ENCODE data around the gene SPATA2L. TPM values are rescaled to one million over a fixed set of nuclear protein-coding genes. Genes with fewer than 3 reads are reported as not detected.
A peak's percentile ranks its signal among the peaks of the same experiment; 100 is the strongest.

SPATA2L gene
- total and polyA plus RNA-seq, 2 of the 13 experiments (the other 11 are each of a cell fraction or from before 2014, with no cell fraction given): 9.1 to 20.7 TPM

DNA sequence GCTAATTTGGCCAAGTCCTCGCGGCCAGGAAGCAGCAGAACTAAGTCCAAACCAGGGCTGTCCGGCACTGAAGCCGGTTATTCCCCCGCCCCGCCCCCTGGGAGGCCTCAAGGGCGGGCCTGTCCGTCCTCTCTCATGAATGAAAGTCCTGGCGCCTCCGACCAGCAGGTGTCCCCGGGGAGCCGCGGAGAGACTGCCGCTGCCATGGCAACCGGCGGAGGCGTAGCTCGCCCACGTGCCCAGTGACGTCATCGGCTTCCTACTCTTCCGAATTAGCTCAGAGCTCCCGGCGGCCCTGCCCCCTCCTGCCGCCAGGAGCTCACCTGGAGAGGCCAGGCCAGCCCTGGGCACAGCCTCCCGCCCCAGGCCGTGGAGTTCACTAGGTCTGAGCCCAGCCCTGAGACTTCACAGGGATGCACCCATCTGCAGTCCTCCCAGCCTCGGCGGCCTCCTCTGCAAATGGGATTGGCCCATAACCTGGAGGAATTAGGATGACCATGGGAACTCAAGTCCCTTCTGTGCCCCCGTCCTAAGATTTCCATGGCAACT lies 1.3 kb downstream of the SPATA2L start (continued):
- TF ChIP-seq NAIF1 (CRISPR knock-in tag; IDR thresholded peaks at IDR 0.05; ENCODE audit: borderline replicate concordance) (no peak), NFRKB (IDR thresholded peaks at IDR 0.05) (no peak), TFDP1 (CRISPR knock-in tag; IDR thresholded peaks at IDR 0.05; ENCODE audit: borderline replicate concordance) (peak; percentile 54; the same call in 1 of the 2 replicates), PCBP1 (IDR thresholded peaks at IDR 0.05; ENCODE audit: borderline replicate concordance, low read depth, low read length) (peak; percentile 71; the same call in 1 of the 2 replicates), ZBTB7B (CRISPR knock-in tag; IDR thresholded peaks at IDR 0.05) (no peak; the same call in 1 of the 2 replicates), MTA1 (CRISPR knock-in tag; IDR thresholded peaks at IDR 0.05; ENCODE audit: borderline replicate concordance) (0 out of 2 replicates have a peak, but pooled peaks have one; percentile 20), NFIC (IDR thresholded peaks at IDR 0.05; ENCODE audit: low read length) (no peak), SOX6 (IDR thresholded peaks at IDR 0.05) (no peak), SOX6 (CRISPR knock-in tag; IDR thresholded peaks at IDR 0.05) (peak; percentile 57), BRD4 (CRISPR knock-in tag; IDR thresholded peaks at IDR 0.05) (no peak), ZNF138 (CRISPR knock-in tag; IDR thresholded peaks at IDR 0.05; ENCODE audit: low read depth) (no peak; the same call in 1 of the 2 replicates), FOSL2 (CRISPR knock-in tag; IDR thresholded peaks at IDR 0.05) (peak; percentile 84), SIN3B (IDR thresholded peaks at IDR 0.05; ENCODE audit: low read length) (peak; percentile 57; the same call in 1 of the 2 replicates), ZFAT (CRISPR knock-in tag; conservative IDR thresholded peaks at IDR 0.05) (no peak), CAMTA2 (CRISPR knock-in tag; IDR thresholded peaks at IDR 0.05; ENCODE audit: borderline replicate concordance) (no peak), ZNF768 (CRISPR knock-in tag; IDR thresholded peaks at IDR 0.05) (no peak), ZNF225 (CRISPR knock-in tag; IDR thresholded peaks at IDR 0.05) (peak; percentile 29; the same call in 1 of the 2 replicates), STAT5B (CRISPR knock-in tag; IDR thresholded peaks at IDR 0.05) (no peak), SMYD3 (CRISPR knock-in tag; IDR thresholded peaks at IDR 0.05) (no peak), SALL1 (CRISPR knock-in tag; IDR thresholded peaks at IDR 0.05) (peak; percentile 75), GATAD1 (CRISPR knock-in tag; IDR thresholded peaks at IDR 0.05) (peak; percentile 72), ZNF160 (CRISPR knock-in tag; IDR thresholded peaks at IDR 0.05) (0 out of 2 replicates have a peak, but pooled peaks have one; percentile 57)
- TF ChIP-seq, protein P1, sequence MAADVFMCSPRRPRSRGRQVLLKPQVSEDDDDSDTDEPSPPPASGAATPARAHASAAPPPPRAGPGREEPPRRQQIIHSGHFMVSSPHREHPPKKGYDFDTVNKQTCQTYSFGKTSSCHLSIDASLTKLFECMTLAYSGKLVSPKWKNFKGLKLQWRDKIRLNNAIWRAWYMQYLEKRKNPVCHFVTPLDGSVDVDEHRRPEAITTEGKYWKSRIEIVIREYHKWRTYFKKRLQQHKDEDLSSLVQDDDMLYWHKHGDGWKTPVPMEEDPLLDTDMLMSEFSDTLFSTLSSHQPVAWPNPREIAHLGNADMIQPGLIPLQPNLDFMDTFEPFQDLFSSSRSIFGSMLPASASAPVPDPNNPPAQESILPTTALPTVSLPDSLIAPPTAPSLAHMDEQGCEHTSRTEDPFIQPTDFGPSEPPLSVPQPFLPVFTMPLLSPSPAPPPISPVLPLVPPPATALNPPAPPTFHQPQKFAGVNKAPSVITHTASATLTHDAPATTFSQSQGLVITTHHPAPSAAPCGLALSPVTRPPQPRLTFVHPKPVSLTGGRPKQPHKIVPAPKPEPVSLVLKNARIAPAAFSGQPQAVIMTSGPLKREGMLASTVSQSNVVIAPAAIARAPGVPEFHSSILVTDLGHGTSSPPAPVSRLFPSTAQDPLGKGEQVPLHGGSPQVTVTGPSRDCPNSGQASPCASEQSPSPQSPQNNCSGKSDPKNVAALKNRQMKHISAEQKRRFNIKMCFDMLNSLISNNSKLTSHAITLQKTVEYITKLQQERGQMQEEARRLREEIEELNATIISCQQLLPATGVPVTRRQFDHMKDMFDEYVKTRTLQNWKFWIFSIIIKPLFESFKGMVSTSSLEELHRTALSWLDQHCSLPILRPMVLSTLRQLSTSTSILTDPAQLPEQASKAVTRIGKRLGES (CRISPR knock-in tag; IDR thresholded peaks at IDR 0.05; ENCODE audit: borderline replicate concordance): no peak; the same call in 1 of the 2 replicates
- TF ChIP-seq, protein P2, sequence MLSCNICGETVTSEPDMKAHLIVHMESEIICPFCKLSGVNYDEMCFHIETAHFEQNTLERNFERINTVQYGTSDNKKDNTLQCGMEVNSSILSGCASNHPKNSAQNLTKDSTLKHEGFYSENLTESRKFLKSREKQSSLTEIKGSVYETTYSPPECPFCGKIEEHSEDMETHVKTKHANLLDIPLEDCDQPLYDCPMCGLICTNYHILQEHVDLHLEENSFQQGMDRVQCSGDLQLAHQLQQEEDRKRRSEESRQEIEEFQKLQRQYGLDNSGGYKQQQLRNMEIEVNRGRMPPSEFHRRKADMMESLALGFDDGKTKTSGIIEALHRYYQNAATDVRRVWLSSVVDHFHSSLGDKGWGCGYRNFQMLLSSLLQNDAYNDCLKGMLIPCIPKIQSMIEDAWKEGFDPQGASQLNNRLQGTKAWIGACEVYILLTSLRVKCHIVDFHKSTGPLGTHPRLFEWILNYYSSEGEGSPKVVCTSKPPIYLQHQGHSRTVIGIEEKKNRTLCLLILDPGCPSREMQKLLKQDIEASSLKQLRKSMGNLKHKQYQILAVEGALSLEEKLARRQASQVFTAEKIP (CRISPR knock-in tag; IDR thresholded peaks at IDR 0.05; ENCODE audit: borderline replicate concordance): no peak
